H1 (cell line): Measurements from ENCODE around the gene REG4. TPM values are rescaled to one million over a fixed set of nuclear protein-coding genes. Genes with fewer than 3 reads are reported as not detected.
A peak's percentile ranks its signal among the peaks of the same experiment; 100 is the strongest.
"Not testable (repeated sequence)": the region's sequence is repeated elsewhere in the genome, so short reads cannot be mapped to it uniquely, and the experiment has no call there.

Source experiments
- CTCF ChIA-PET: fragments of 300-600 bp; sonication (Branson Sonifier 250); formaldehyde crosslinking; loops from one replicate; lab custom pipeline; 2021; ENCODE audit not compliant: partially characterized antibody; lab: Charles Lee
- POLR2A ChIA-PET: fragments of 300-600 bp; sonication (Branson Sonifier 250); formaldehyde crosslinking; loops from one replicate; lab custom pipeline; 2021; ENCODE audit warnings: inconsistent platforms; ENCODE audit not compliant: partially characterized antibody; lab: Charles Lee
- DNase-seq, 2 experiments: peaks; one replicate each; pipeline versions ENCODE4 v3.0.0 to v3.0.0-alpha.2; 2010 to 2022; ENCODE audit warnings: low spot score in 2 of 2, low read depth in 1 of 2, mixed read lengths in 1 of 2
- FAIRE-seq: peaks from 2 replicates; lab custom pipeline; 2011; peaks lifted over from hg19 to GRCh38; lab: Jason Lieb, UNC
- H2AFZ ChIP-seq: 2 replicates; pipeline ENCODE4 v1.8.1; 2012; ENCODE audit warnings: low read length, inconsistent platforms
- H2AK5ac ChIP-seq: 2 replicates; pipeline ENCODE4 v1.6.1; 2013; ENCODE audit warnings: low read depth, low read length
- H2BK120ac ChIP-seq: replicated peaks from 2 replicates; pipeline ENCODE3; 2013; ENCODE audit warnings: low read depth, low read length, inconsistent platforms
- H2BK12ac ChIP-seq: 2 replicates; pipeline ENCODE4 v1.6.1; 2013; ENCODE audit warnings: low read depth, low read length
- H2BK15ac ChIP-seq: 2 replicates; pipeline ENCODE4 v1.6.1; 2013; ENCODE audit warnings: low read length
- H2BK20ac ChIP-seq: 2 replicates; pipeline ENCODE4 v1.6.1; 2013; ENCODE audit warnings: low read length
- H2BK5ac ChIP-seq: 2 replicates; pipeline ENCODE4 v1.6.1; 2013; ENCODE audit warnings: low read depth, low read length
- H3K14ac ChIP-seq: 2 replicates; pipeline ENCODE4 v1.6.1; 2013; ENCODE audit warnings: inconsistent platforms; ENCODE audit not compliant: insufficient read length
- H3K18ac ChIP-seq: 2 replicates; pipeline ENCODE4 v1.6.1; 2013; ENCODE audit warnings: low read length; ENCODE audit errors: extremely low read depth
- H3K23ac ChIP-seq: 2 replicates; pipeline ENCODE4 v1.6.1; 2013; ENCODE audit warnings: inconsistent platforms; ENCODE audit not compliant: insufficient read length
- H3K23me2 ChIP-seq: 2 replicates; pipeline ENCODE4 v1.6.1; 2013; ENCODE audit warnings: low read depth, low read length
- H3K27ac ChIP-seq: 2 replicates; pipeline ENCODE4 v1.6.1; 2011; ENCODE audit warnings: low read depth, low read length, inconsistent platforms
- H3K27me3 ChIP-seq, 4 experiments: replicated peaks in 1 of 4; 1 replicate in 1 of 4; 2 replicates in 3 of 4; pipeline versions ENCODE4 v1.6.1 to v1.8.1; 2011 to 2013; ENCODE audit warnings: low read length in 3 of 4, mild to moderate bottlenecking in 3 of 4, inconsistent platforms in 2 of 4, mixed read lengths in 2 of 4, moderate library complexity in 1 of 4; ENCODE audit not compliant: control insufficient read depth in 3 of 4, insufficient read depth in 3 of 4; ENCODE audit errors: extremely low read depth in 1 of 4
- H3K36me3 ChIP-seq, 4 experiments: 2 replicates each; pipeline versions ENCODE4 v1.6.1 to v1.8.1; 2011 to 2013; ENCODE audit warnings: mild to moderate bottlenecking in 4 of 4, low read length in 3 of 4, moderate library complexity in 2 of 4, control low read depth in 1 of 4, inconsistent platforms in 1 of 4; ENCODE audit not compliant: insufficient read depth in 4 of 4, control insufficient read depth in 2 of 4
- H3K4ac ChIP-seq: replicated peaks from 2 replicates; pipeline ENCODE3; 2013; ENCODE audit warnings: low read length, low read depth, mixed read lengths, inconsistent platforms; ENCODE audit not compliant: insufficient read length
- H3K4me1 ChIP-seq, 4 experiments: replicated peaks in 1 of 4; 1 replicate in 1 of 4; 2 replicates in 3 of 4; pipeline versions ENCODE4 v1.6.1 to v1.8.1; 2011 to 2013; ENCODE audit warnings: low read length in 3 of 4, inconsistent platforms in 2 of 4, mixed read lengths in 1 of 4; ENCODE audit not compliant: insufficient read depth in 4 of 4, control insufficient read depth in 3 of 4
- H3K4me2 ChIP-seq, 2 experiments: 2 replicates each; pipeline versions ENCODE4 v1.6.1 to v1.8.1; 2011 to 2013; ENCODE audit warnings: low read depth in 2 of 2, low read length in 2 of 2, control low read depth in 1 of 2, inconsistent platforms in 1 of 2, mild to moderate bottlenecking in 1 of 2; ENCODE audit not compliant: insufficient read depth in 1 of 2
- H3K4me3 ChIP-seq, 4 experiments: fragments of 200-600, 300-600 bp in 1 of 4; sonication (generic), shearing (Covaris generic), sonication (Bioruptor Twin) in 1 of 4; 2 replicates each; pipeline versions ENCODE4 v1.5.1 to v1.8.1; 2011 to 2016; ENCODE audit warnings: low read length in 4 of 4, low read depth in 3 of 4, control low read depth in 2 of 4, inconsistent platforms in 2 of 4, mild to moderate bottlenecking in 2 of 4, mixed read lengths in 1 of 4, moderate library complexity in 1 of 4; ENCODE audit not compliant: insufficient read depth in 2 of 4; ENCODE audit errors: extremely low read depth in 1 of 4
- H3K56ac ChIP-seq: replicated peaks from 2 replicates; pipeline ENCODE3; 2013; ENCODE audit warnings: low read depth, mild to moderate bottlenecking, mixed read lengths, low read length, inconsistent platforms; ENCODE audit not compliant: insufficient read length
- H3K79me1 ChIP-seq: 2 replicates; pipeline ENCODE4 v1.6.1; 2013; ENCODE audit warnings: low read depth, low read length, control low read depth
- H3K79me2 ChIP-seq, 2 experiments: 2 replicates each; pipeline versions ENCODE4 v1.6.1 to v1.8.1; 2012 to 2013; ENCODE audit warnings: low read length in 2 of 2, mild to moderate bottlenecking in 2 of 2, inconsistent platforms in 1 of 2; ENCODE audit not compliant: insufficient read depth in 2 of 2, control insufficient read depth in 1 of 2
- H3K9ac ChIP-seq, 4 experiments: replicated peaks in 1 of 4; 1 replicate in 1 of 4; 2 replicates in 3 of 4; pipeline versions ENCODE4 v1.6.1 to v1.8.1; 2011 to 2013; ENCODE audit warnings: low read depth in 3 of 4, low read length in 3 of 4, control low read depth in 2 of 4, mild to moderate bottlenecking in 2 of 4, moderate library complexity in 2 of 4, inconsistent platforms in 1 of 4; ENCODE audit errors: extremely low read depth in 1 of 4
- H3K9me3 ChIP-seq, 2 experiments: 2 replicates each; pipeline versions ENCODE4 v1.6.1 to v1.8.1; 2012 to 2013; ENCODE audit warnings: mild to moderate bottlenecking in 2 of 2, moderate library complexity in 2 of 2, control low read depth in 1 of 2, inconsistent platforms in 1 of 2, low read depth in 1 of 2, low read length in 1 of 2, mixed read lengths in 1 of 2; ENCODE audit not compliant: insufficient read depth in 2 of 2
- H4K20me1 ChIP-seq, 2 experiments: replicated peaks in 1 of 2; 2 replicates each; pipeline versions ENCODE3 to v1.8.1; 2011 to 2013; ENCODE audit warnings: inconsistent platforms in 2 of 2, low read length in 2 of 2, mild to moderate bottlenecking in 1 of 2; ENCODE audit not compliant: insufficient read depth in 2 of 2, control insufficient read depth in 1 of 2
- H4K5ac ChIP-seq: 2 replicates; pipeline ENCODE4 v1.6.1; 2013; ENCODE audit warnings: low read length, low read depth, mixed read lengths, inconsistent platforms; ENCODE audit not compliant: insufficient read length
- H4K8ac ChIP-seq: 2 replicates; pipeline ENCODE4 v1.8.0; 2013; ENCODE audit warnings: mild to moderate bottlenecking, moderate library complexity, low read length, inconsistent platforms; ENCODE audit not compliant: insufficient read depth; ENCODE audit errors: extremely low read depth
- H4K91ac ChIP-seq: replicated peaks from 2 replicates; pipeline ENCODE3; 2013; ENCODE audit warnings: low read length, mixed read lengths, inconsistent platforms; ENCODE audit not compliant: insufficient read length
- WGBS, 2 experiments: shearing (Covaris generic) in 1 of 2; methylation state at CpG; one replicate each; pipeline versions ENCODE4 v1.1.6 to v1.1.7; 2013 to 2015; ENCODE audit warnings: low lambda C conversion rate in 2 of 2, mixed read lengths in 2 of 2, inconsistent platforms in 1 of 2, low coverage in 1 of 2, missing lambda C conversion rate in 1 of 2; ENCODE audit not compliant: insufficient replicate concordance in 2 of 2, insufficient coverage in 1 of 2, insufficient read length in 1 of 2; ENCODE audit errors: extremely low coverage in 1 of 2, missing lambda C conversion rate in 1 of 2; 5-methylcytosine and 5-hydroxymethylcytosine counted together
- polyA plus RNA-seq, 7 experiments: library from polyadenylated mRNA; depleted of rRNA in 3 of 7; stranded (reverse) in 5 of 7; unstranded in 2 of 7; fragments of >200 nt in 5 of 7; fragments of 200-250 nt in 2 of 7; gene quantifications; 1 replicate in 5 of 7; 2 replicates in 1 of 7; 4 replicates in 1 of 7; pipeline versions ENCODE4 v1.2.1 to v1.2.3, GENCODE V29; 2011 to 2013; ENCODE audit warnings: missing spikeins in 2 of 7, mixed read lengths in 2 of 7
- total RNA-seq: library from RNA; stranded (reverse); fragmentation: NEBNext Ultra II Directional; extraction: Animal tissue kit (Norgen Biotek cat#: 25700); gene quantifications from 2 replicates; pipeline ENCODE4 v1.2.1, GENCODE V29; 2021

REG4 gene
- total and polyA plus RNA-seq, 2 of the 8 experiments (the other 6 are each of a cell fraction or from before 2014, with no cell fraction given), result not detected

- H2BK120ac ChIP-seq, H3K9ac ChIP-seq, H3K18ac ChIP-seq, H4K20me1 ChIP-seq, H3K14ac ChIP-seq, H2BK12ac ChIP-seq, FAIRE-seq, H3K4me1 ChIP-seq, H2AFZ ChIP-seq, H3K4ac ChIP-seq, H3K56ac ChIP-seq, H2AK5ac ChIP-seq, H3K79me2 ChIP-seq, H4K8ac ChIP-seq, H3K4me3 ChIP-seq, H3K9me3 ChIP-seq, H4K91ac ChIP-seq, H3K27ac ChIP-seq, H3K4me2 ChIP-seq, H3K79me1 ChIP-seq, H2BK20ac ChIP-seq, H2BK5ac ChIP-seq, H3K23ac ChIP-seq, H2BK15ac ChIP-seq, H3K27me3 ChIP-seq, H3K36me3 ChIP-seq, H3K23me2 ChIP-seq, H4K5ac ChIP-seq, POLR2A ChIA-PET: not testable (repeated sequence)
- DNase-seq, result peak in 1 of 2 experiments; percentile 33
- CTCF ChIA-PET, result interaction anchor here (1.1 kb wide), 1 partner anchor 20 kb away, joined by 3 read pairs; no protein-coding TSS in a partner anchor
- WGBS, 2 experiments, result 93% methylated on average over 4 of the region's 4 CpGs; no CpG with 5 or more reads in 1 of the 2 experiments
Observed at GRCh38 chr1:119786473-119787050, 24.7 kb downstream of the REG4 start.

- FAIRE-seq, H2BK20ac ChIP-seq, H2BK120ac ChIP-seq: not testable (repeated sequence)
Observed at GRCh38 chr1:119786046-119786445, 25.2 kb downstream of the REG4 start.

More at GRCh38 chr1:119786046-119786445, 25.2 kb downstream of the REG4 start:
- H3K36me3 ChIP-seq, H3K79me1 ChIP-seq, H3K4ac ChIP-seq, H2AFZ ChIP-seq, H3K18ac ChIP-seq, H3K4me1 ChIP-seq, H3K4me2 ChIP-seq, H3K56ac ChIP-seq, H3K27me3 ChIP-seq, H3K14ac ChIP-seq, H3K23me2 ChIP-seq, H3K23ac ChIP-seq, H4K91ac ChIP-seq, H2BK15ac ChIP-seq, H2BK12ac ChIP-seq, H3K79me2 ChIP-seq, H4K8ac ChIP-seq, DNase-seq, H3K27ac ChIP-seq, H4K5ac ChIP-seq, H3K4me3 ChIP-seq, H4K20me1 ChIP-seq, H3K9me3 ChIP-seq, H2BK5ac ChIP-seq, H2AK5ac ChIP-seq, H3K9ac ChIP-seq: not testable (repeated sequence)
- WGBS, 2 experiments, result 95% methylated on average over 7 of the region's 7 CpGs; no CpG with 5 or more reads in 1 of the 2 experiments
- ChIA-PET CTCF (interaction anchor here (1.1 kb wide), 1 partner anchor 21 kb away, joined by 3 read pairs; no protein-coding TSS in a partner anchor), POLR2A (interaction anchor here (1.1 kb wide), 1 partner anchor 9 kb away, joined by 3 read pairs; no protein-coding TSS in a partner anchor)
